Thoracic aorta (tissue), 2 donors: ENCODE results near the gene P3H2. TPM values are rescaled to one million over a fixed set of nuclear protein-coding genes. Genes with fewer than 3 reads are reported as not detected.
"Not testable (repeated sequence)": the region's sequence is repeated elsewhere in the genome, so short reads cannot be mapped to it uniquely, and the experiment has no call there.

Source experiments
- ATAC-seq: fragments of 150-250 bp; one replicate; pipeline ENCODE4 v1.8.0; 2017; ENCODE audit warnings: low read depth; ENCODE audit not compliant: insufficient number of reproducible peaks, low FRiP score
- DNase-seq: peaks from one replicate; pipeline ENCODE4 v3.0.0-alpha.2; 2020; ENCODE audit warnings: low spot score
- H3K27ac ChIP-seq, 2 donors: fragments of 200-600 bp; sonication (generic); 1 replicate in 1 of 2; 2 replicates in 1 of 2; pipeline ENCODE4 v1.5.1; 2016; ENCODE audit warnings: mild to moderate bottlenecking in 2 of 2, moderate library complexity in 2 of 2
- H3K27me3 ChIP-seq: fragments of 200-600 bp; sonication (generic); replicated peaks from 2 replicates; pipeline ENCODE4 v1.6.0; 2016; ENCODE audit warnings: mild to moderate bottlenecking; ENCODE audit not compliant: insufficient read depth
- H3K36me3 ChIP-seq: fragments of 200-600 bp; sonication (generic); one replicate; pipeline ENCODE4 v1.5.1; 2016
- H3K4me1 ChIP-seq, 2 donors: fragments of 200-600 bp; sonication (generic); 1 replicate in 1 of 2; 2 replicates in 1 of 2; pipeline versions ENCODE4 v1.5.1 to v1.6.0; 2016; ENCODE audit warnings: low read depth in 2 of 2, mild to moderate bottlenecking in 1 of 2; ENCODE audit not compliant: control insufficient read depth in 1 of 2
- H3K4me3 ChIP-seq: fragments of 200-600 bp; sonication (generic); 2 replicates; pipeline ENCODE4 v1.5.1; 2016; ENCODE audit warnings: mild to moderate bottlenecking
- H3K9me3 ChIP-seq: fragments of 200-600 bp; sonication (generic); 2 replicates; pipeline ENCODE4 v1.5.1; 2016
- total RNA-seq, 2 donors: library from RNA; depleted of rRNA; stranded (reverse); fragments of >200 nt; gene quantifications; one replicate each; pipeline versions ENCODE4 v1.1.0 to v1.2.3, GENCODE V29; 2016
- TF ChIP-seq, protein P1 (sequence below): fragments of 200-600 bp; sonication (generic); IDR thresholded peaks from one replicate; pipeline ENCODE4 v1.5.1; 2019; ENCODE audit warnings: antibody characterized with exemption

Gene P3H2
- total RNA-seq, 2 donors from 2014 or later: 19.3 to 28.4 TPM

DNA sequence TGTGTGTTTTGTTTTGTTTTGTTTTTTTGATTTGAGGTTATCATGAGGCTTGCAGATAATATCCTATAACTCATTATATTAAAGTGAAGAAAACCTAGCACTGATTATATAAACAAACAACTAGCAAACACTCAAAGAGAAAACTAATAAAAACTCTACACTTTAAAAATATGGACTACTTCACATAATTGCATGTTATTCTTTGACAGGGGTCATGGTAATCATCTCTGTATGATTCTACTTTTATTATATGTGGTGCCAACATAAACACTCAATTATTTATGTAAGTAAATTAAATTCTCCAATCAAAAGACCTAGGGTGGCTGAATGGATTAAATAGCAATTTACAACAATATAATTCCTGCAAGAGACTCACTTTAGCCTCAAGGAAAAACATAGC, 44.6 kb upstream of the P3H2 start:
- Histone ChIP-seq H3K27me3 (no peaks in the 10 kb centered on the region), H3K9me3 (no peaks in the 10 kb centered on the region), H3K4me3 (no peak overlapping the region), H3K4me1 (peaks cover 0 to 12% of the 10 kb centered on the region in 2 donors), H3K27ac (no peak overlapping the region), H3K36me3 (no peaks in the 10 kb centered on the region)
- TF ChIP-seq, protein P1, sequence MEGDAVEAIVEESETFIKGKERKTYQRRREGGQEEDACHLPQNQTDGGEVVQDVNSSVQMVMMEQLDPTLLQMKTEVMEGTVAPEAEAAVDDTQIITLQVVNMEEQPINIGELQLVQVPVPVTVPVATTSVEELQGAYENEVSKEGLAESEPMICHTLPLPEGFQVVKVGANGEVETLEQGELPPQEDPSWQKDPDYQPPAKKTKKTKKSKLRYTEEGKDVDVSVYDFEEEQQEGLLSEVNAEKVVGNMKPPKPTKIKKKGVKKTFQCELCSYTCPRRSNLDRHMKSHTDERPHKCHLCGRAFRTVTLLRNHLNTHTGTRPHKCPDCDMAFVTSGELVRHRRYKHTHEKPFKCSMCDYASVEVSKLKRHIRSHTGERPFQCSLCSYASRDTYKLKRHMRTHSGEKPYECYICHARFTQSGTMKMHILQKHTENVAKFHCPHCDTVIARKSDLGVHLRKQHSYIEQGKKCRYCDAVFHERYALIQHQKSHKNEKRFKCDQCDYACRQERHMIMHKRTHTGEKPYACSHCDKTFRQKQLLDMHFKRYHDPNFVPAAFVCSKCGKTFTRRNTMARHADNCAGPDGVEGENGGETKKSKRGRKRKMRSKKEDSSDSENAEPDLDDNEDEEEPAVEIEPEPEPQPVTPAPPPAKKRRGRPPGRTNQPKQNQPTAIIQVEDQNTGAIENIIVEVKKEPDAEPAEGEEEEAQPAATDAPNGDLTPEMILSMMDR: no peak
- DNase-seq (no peak), ATAC-seq (no peak)

DNA sequence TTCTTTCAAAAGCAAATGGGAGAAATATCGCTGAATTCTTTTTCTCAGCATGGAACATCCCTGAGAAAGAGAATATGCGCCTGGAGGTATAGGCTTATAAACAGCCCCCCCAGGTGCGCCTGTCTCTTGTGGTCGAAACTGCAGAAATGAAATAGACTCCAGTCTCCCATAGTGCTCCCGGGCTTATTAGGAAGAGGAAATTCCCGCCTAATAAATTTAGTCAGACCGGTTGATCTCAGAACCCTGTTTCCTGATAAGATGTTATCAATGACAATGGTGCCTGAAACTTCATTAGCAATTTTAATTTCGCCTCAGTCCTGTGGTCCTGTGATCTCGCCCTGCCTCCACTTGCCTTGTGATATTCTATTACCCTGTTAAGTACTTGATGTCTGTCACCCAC, 41.3 kb upstream of the P3H2 start:
- H3K27me3 ChIP-seq, DNase-seq, ATAC-seq, H3K27ac ChIP-seq, H3K36me3 ChIP-seq, H3K4me3 ChIP-seq, H3K4me1 ChIP-seq, H3K9me3 ChIP-seq: not testable (repeated sequence)

DNA sequence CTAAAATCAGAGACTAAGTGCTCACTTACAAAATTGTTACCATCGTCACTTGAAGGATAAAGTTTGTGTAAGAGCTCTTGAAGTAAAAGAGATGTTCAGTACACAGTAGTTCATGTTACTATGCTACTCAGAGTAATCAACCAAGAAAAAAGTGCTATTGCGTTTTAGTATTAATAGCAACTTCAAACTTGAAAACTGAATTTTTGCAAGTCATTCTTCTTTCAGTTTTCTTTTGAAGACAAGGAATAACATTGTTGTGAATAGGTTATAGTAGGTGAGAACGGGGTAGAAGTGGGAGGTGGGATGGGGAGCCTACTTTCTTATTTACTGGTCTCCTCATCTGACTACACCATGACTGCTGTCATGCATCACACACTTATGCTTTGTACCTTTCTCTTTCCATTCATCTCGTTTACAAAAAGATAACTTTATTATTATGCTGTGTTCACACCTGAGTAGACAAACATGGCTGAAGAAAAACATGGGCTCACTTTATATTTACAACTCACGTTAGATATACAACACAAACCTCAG, 39.3 kb upstream of the P3H2 start:
- ATAC-seq (no peak), DNase-seq (no peak)
- H3K4me1 ChIP-seq: no peaks in the 10 kb centered on the region
- no peak overlapping the region for H3K27ac ChIP-seq
- no peaks in the 10 kb centered on the region for H3K36me3 ChIP-seq
- H3K27me3 ChIP-seq: no peaks in the 10 kb centered on the region
- TF ChIP-seq, protein P1: no peak
- H3K4me3 ChIP-seq: no peak overlapping the region
- H3K9me3 ChIP-seq: no peaks in the 10 kb centered on the region

DNA sequence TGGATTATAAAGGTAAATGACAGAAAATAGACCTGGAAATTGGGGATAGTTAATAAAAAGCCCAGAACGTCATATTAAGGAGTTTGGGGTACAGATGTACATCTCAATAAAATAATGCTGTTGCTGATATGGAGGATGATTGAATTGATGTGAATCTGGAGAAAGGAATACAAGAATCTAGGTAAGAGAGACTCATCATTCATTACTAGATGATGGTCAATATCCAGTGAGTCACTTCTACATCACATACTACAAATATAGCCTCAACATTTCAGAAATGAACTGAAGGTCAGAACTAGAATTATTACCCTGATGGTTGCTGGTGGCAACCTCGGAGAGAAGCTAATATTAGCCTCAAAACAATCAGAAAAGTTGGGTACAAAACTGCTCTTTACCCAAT, 37.6 kb upstream of the P3H2 start:
- H3K4me3 ChIP-seq: no peak overlapping the region
- H3K27ac ChIP-seq: no peak overlapping the region
- no peaks in the 10 kb centered on the region for H3K27me3 ChIP-seq
- H3K36me3 ChIP-seq: no peaks in the 10 kb centered on the region
- DNase-seq (no peak), ATAC-seq (no peak)
- no peaks in the 10 kb centered on the region for H3K4me1 ChIP-seq
- no peaks in the 10 kb centered on the region for H3K9me3 ChIP-seq
- TF ChIP-seq, protein P1: no peak

DNA sequence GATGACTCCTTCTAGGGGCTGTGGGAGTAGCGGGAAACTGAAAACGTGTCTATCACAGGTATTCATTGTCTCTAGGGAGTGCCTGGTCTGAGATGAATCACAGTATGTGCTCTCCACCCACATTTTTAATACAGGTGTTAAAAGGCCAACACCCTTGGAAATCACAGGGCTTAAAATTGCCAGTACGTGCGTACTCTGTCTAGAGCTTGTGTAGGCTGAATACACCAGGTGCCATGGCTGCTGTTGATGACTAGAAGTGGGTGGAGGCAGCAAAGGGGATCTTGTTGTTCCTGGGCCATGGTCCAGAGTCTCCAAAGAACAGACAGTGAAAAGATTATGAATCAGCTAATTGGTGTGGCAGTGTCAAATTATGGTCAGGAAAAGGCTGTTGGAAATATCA, 35.1 kb upstream of the P3H2 start:
- ATAC-seq: no peak

More for the DNA sequence above, 35.1 kb upstream of the P3H2 start:
- no peak overlapping the region for H3K27ac ChIP-seq
- H3K9me3 ChIP-seq: no peaks in the 10 kb centered on the region
- no peak for DNase-seq
- no peak overlapping the region for H3K4me3 ChIP-seq
- no peaks in the 10 kb centered on the region for H3K36me3 ChIP-seq
- TF ChIP-seq, protein P1: no peak
- H3K4me1 ChIP-seq: peaks cover 7 to 12% of the 10 kb centered on the region in 2 donors
- H3K27me3 ChIP-seq: no peaks in the 10 kb centered on the region
